Calu3 (cell line): ENCODE measurements around the gene BTBD18. TPM values are rescaled to one million over a fixed set of nuclear protein-coding genes. Genes with fewer than 3 reads are reported as not detected.

ENCODE experiments used
- BruUV-seq: library from RNA; stranded (reverse); fragments of 400-500 nt; replicated peaks from 2 replicates; lab custom pipeline; 2021; lab: Mats Ljungman, UMichigan
- CTCF ChIA-PET: fragments of 300-600 bp; sonication (Branson Sonifier 250); formaldehyde crosslinking; loops from one replicate; lab custom pipeline; 2022; ENCODE audit warnings: antibody characterized with exemption; lab: Charles Lee
- DNase-seq: peaks from one replicate; pipeline ENCODE4 v3.0.0; 2022
- H3K27ac Mint-ChIP-seq: one replicate; pipeline ENCODE4 v1.8.0; 2022; ENCODE audit warnings: mixed read lengths; ENCODE audit not compliant: unreplicated experiment
- H3K27me3 Mint-ChIP-seq: one replicate; pipeline ENCODE4 v1.8.0; 2022; ENCODE audit warnings: mixed read lengths; ENCODE audit not compliant: unreplicated experiment
- H3K36me3 Mint-ChIP-seq: one replicate; pipeline ENCODE4 v1.8.0; 2022; ENCODE audit warnings: mild to moderate bottlenecking, moderate library complexity, mixed read lengths; ENCODE audit not compliant: insufficient read depth, unreplicated experiment
- H3K4me1 Mint-ChIP-seq: one replicate; pipeline ENCODE4 v1.8.0; 2022; ENCODE audit warnings: mild to moderate bottlenecking, low read depth, mixed read lengths; ENCODE audit not compliant: unreplicated experiment
- H3K4me3 Mint-ChIP-seq: one replicate; pipeline ENCODE4 v1.8.0; 2022; ENCODE audit warnings: mild to moderate bottlenecking, low read depth, moderate library complexity, mixed read lengths; ENCODE audit not compliant: unreplicated experiment
- H3K9me3 Mint-ChIP-seq: one replicate; pipeline ENCODE4 v1.8.0; 2022; ENCODE audit warnings: low read depth, mixed read lengths; ENCODE audit not compliant: unreplicated experiment
- CTCF ChIP-seq: fragments of 200-600 bp; IDR thresholded peaks from one replicate; pipeline ENCODE4 v1.8.0; 2022; ENCODE audit warnings: antibody characterized with exemption; ENCODE audit not compliant: unreplicated experiment
- intact Hi-C: fragments of 100-400 bp; cut with micrococcal nuclease; formaldehyde crosslinking; loops from one replicate; pipeline ENCODE4 v1.10.0; 2022; ENCODE audit not compliant: unreplicated experiment
- total RNA-seq: library from RNA; stranded (reverse); gene quantifications from 2 replicates; pipeline ENCODE4 v1.2.3, GENCODE V29; 2022

The BTBD18 gene
- total RNA-seq, 1 experiment from 2014 or later: not detected

- intact Hi-C loops: no loop called here
- Mint-ChIP-seq H3K4me1 (peaks cover 8% of the 10 kb centered on the region), H3K27ac (no peak overlapping the region), H3K27me3 (no peaks in the 10 kb centered on the region), H3K9me3 (no peaks in the 10 kb centered on the region), H3K36me3 (peaks cover 23% of the 10 kb centered on the region), H3K4me3 (no peak overlapping the region)
- CTCF ChIA-PET: interaction anchor here (0.8 to 1.5 kb wide), 2 partner anchors 14 to 42 kb away, joined by 5 to 7 read pairs; no protein-coding TSS in a partner anchor
- no TSS peak for BruUV-seq
- TF ChIP-seq CTCF: no peak
- no peak for DNase-seq
Observed at GRCh38 chr11:57758174-57758573, 6.6 kb upstream of the BTBD18 start.

- no peak overlapping the region for H3K27ac Mint-ChIP-seq
- no peaks in the 10 kb centered on the region for H3K9me3 Mint-ChIP-seq
- BruUV-seq: no TSS peak
Observed at GRCh38 chr11:57752954-57753353, 1.3 kb upstream of the BTBD18 start.

GRCh38 chr11:57751176-57751575 is 443 bp downstream of the BTBD18 start:
- intact Hi-C loops: loop anchor here (2.0 to 5.0 kb wide), 2 partner anchors 536 to 764 kb away; no protein-coding TSS in a partner anchor
- CTCF ChIA-PET: interaction anchor here (0.9 to 2.7 kb wide), 7 partner anchors 9 to 535 kb away, joined by 3 to 55 read pairs (median 10); partner anchors contain the start of genes CTNND1 and SELENOH
- Mint-ChIP-seq H3K27ac (peak overlapping the region; percentile 53), H3K36me3 (peaks cover 14% of the 10 kb centered on the region), H3K4me1 (peaks cover 20% of the 10 kb centered on the region), H3K9me3 (no peaks in the 10 kb centered on the region), H3K4me3 (no peak overlapping the region), H3K27me3 (no peaks in the 10 kb centered on the region)
- TF ChIP-seq CTCF: no peak
- no peak for DNase-seq
- no TSS peak for BruUV-seq

More at GRCh38 chr11:57752954-57753353, 1.3 kb upstream of the BTBD18 start:
- TF ChIP-seq CTCF: no peak
- CTCF ChIA-PET: interaction anchor here (2.2 kb wide), 1 partner anchor 47 kb away, joined by 55 read pairs; no protein-coding TSS in a partner anchor
- Mint-ChIP-seq H3K36me3 (peaks cover 5% of the 10 kb centered on the region), H3K4me3 (no peak overlapping the region), H3K4me1 (peaks cover 21% of the 10 kb centered on the region), H3K27me3 (no peaks in the 10 kb centered on the region)
- no peak for DNase-seq
- intact Hi-C loops: loop anchor here (5.0 kb wide), 1 partner anchor 534 kb away; no protein-coding TSS in a partner anchor

- intact Hi-C loops: no loop called here
- TF ChIP-seq CTCF: no peak
- Mint-ChIP-seq H3K4me3 (no peak overlapping the region), H3K4me1 (peaks cover 18% of the 10 kb centered on the region), H3K27me3 (no peaks in the 10 kb centered on the region), H3K36me3 (peaks cover 47% of the 10 kb centered on the region), H3K27ac (no peak overlapping the region), H3K9me3 (no peaks in the 10 kb centered on the region)
- no peak for DNase-seq
- CTCF ChIA-PET: interaction anchor here (0.7 to 2.7 kb wide), 2 partner anchors 18 to 54 kb away, joined by 3 to 10 read pairs; no protein-coding TSS in a partner anchor
- no TSS peak for BruUV-seq
Observed at GRCh38 chr11:57746920-57747319, 4.7 kb downstream of the BTBD18 start.
